ENCODE results near the gene IGSF8. TPM values are rescaled to one million over a fixed set of nuclear protein-coding genes. Genes with fewer than 3 reads are reported as not detected.

The IGSF8 gene
- polyA plus RNA-seq, 1 of the 3 experiments (the other 2 are of a cell fraction), result 67.9 TPM

- Histone ChIP-seq H3K36me3 (replicated peaks in 1 of 2; ENCODE audit: control insufficient read depth in 1 of 2, insufficient read depth in 2 of 2, low read length in 1 of 2) (no peaks in the 10 kb centered on the region), H3K79me2 (ENCODE audit: insufficient read depth) (no peaks in the 10 kb centered on the region), H3K27me3 (ENCODE audit: insufficient read depth) (peaks cover 26% of the 10 kb centered on the region; the same call in 1 of the 2 replicates), H3F3A (replicated peaks; ENCODE audit: insufficient read depth) (no peaks in the 10 kb centered on the region), H3K4me1 (ENCODE audit: control insufficient read depth in 1 of 2, insufficient read depth in 2 of 2, low read depth in 1 of 2, low read length in 1 of 2) (no peaks in the 10 kb centered on the region), H3K9me3 (no peaks in the 10 kb centered on the region), H3K4me3 (ENCODE audit: low read depth in 2 of 2, low read length in 1 of 2) (no peak overlapping the region), H3K27ac (ENCODE audit: low read depth in 2 of 2, low read length in 1 of 2) (no peak overlapping the region), H3K9me2 (no peaks in the 10 kb centered on the region), H3K4me2 (no peak overlapping the region), H2AFZ (ENCODE audit: low read depth) (no peak overlapping the region), H4K20me1 (ENCODE audit: insufficient read depth) (no peaks in the 10 kb centered on the region), H3K9ac (no peak overlapping the region)
- 75% methylated on average over 8 of the region's 8 CpGs for WGBS (ENCODE audit: low lambda C conversion rate)
- TF ChIP-seq CHD2 (IDR thresholded peaks at IDR 0.05; ENCODE audit: low read length, partially characterized antibody), result no peak
- TF ChIP-seq YY1 (IDR thresholded peaks at IDR 0.05; ENCODE audit: low read depth), result no peak
- no peak for TF ChIP-seq NRF1 (IDR thresholded peaks at IDR 0.05; ENCODE audit: low read depth, low read length)
- TF ChIP-seq USF2 (IDR thresholded peaks at IDR 0.05; ENCODE audit: borderline replicate concordance, low read depth, low read length), result no peak
- TF ChIP-seq CTCF (IDR thresholded peaks at IDR 0.05), result no peak
- no peak for TF ChIP-seq RXRA (IDR thresholded peaks at IDR 0.05; ENCODE audit: borderline replicate concordance, low read depth)
- no peak for TF ChIP-seq SIN3A (IDR thresholded peaks at IDR 0.05; ENCODE audit: borderline replicate concordance, low read depth, low read length)
- TF ChIP-seq EP300 (IDR thresholded peaks at IDR 0.05; ENCODE audit: borderline replicate concordance in 1 of 2, low read depth in 1 of 2, low read length in 1 of 2), result no peak
- TF ChIP-seq TEAD4 (IDR thresholded peaks at IDR 0.05; ENCODE audit: borderline replicate concordance, insufficient read depth), result no peak
- no peak for TF ChIP-seq GATA2 (CRISPR knock-in tag; IDR thresholded peaks at IDR 0.05)
- no peak for TF ChIP-seq REST (IDR thresholded peaks at IDR 0.05; ENCODE audit: low read depth, low read length)
- no peak for TF ChIP-seq POLR2AphosphoS5 (IDR thresholded peaks at IDR 0.05; ENCODE audit: low read depth, low read length)
- no peak for TF ChIP-seq ZBTB33 (IDR thresholded peaks at IDR 0.05; ENCODE audit: borderline replicate concordance, low read depth)
- no peak for TF ChIP-seq GABPA (IDR thresholded peaks at IDR 0.05; ENCODE audit: low read depth)
- TF ChIP-seq IRF3 (IDR thresholded peaks at IDR 0.05; ENCODE audit: low read depth, low read length), result no peak
- no peak for TF ChIP-seq TAF1 (IDR thresholded peaks at IDR 0.05; ENCODE audit: borderline replicate concordance, low read depth, low read length)
- no peak for TF ChIP-seq USF1 (IDR thresholded peaks at IDR 0.05; ENCODE audit: borderline replicate concordance, low read depth)
- TF ChIP-seq MEF2A (IDR thresholded peaks at IDR 0.05; ENCODE audit: borderline replicate concordance, low read depth), result no peak
- no peak for TF ChIP-seq RAD21 (IDR thresholded peaks at IDR 0.05; ENCODE audit: low read length)
- ChIA-PET CTCF (no interaction called here), POLR2A (no interaction called here)
- DNase-seq, result no peak
These were observed 41.4 kb upstream of the IGSF8 start for GRCh38 chr1:160139840-160140239.

All from SK-N-SH (cell line).